Activated CD4-positive, CD25-positive, alpha-beta regulatory T cell treated with anti-CD3 and anti-CD28 coated beads, Interleukin-2, amount 50 U/mL, for 16 hours (primary cell): ENCODE measurements around the gene STK32C.

ENCODE experiments used
- DNase-seq: peaks from one replicate; pipeline ENCODE4 v3.0.0-alpha.2; 2020; ENCODE audit warnings: low read depth, low spot score

STK32C gene

GRCh38 chr10:132212816-132213215 lies 94.9 kb downstream of the STK32C start:
- DNase-seq = no peak

GRCh38 chr10:132211246-132211645 lies 96.5 kb downstream of the STK32C start:
- no peak for DNase-seq

GRCh38 chr10:132210766-132211165 lies 97.0 kb downstream of the STK32C start:
- no peak for DNase-seq

- DNase-seq = no peak
Observed at GRCh38 chr10:132209978-132210530, 97.7 kb downstream of the STK32C start.

GRCh38 chr10:132209130-132209529 lies 98.6 kb downstream of the STK32C start:
- DNase-seq = no peak

- no peak for DNase-seq
Observed at GRCh38 chr10:132208462-132209050, 99.2 kb downstream of the STK32C start.

- DNase-seq = no peak
Observed at GRCh38 chr10:132207536-132208461, 100.0 kb downstream of the STK32C start.

GRCh38 chr10:132206806-132207535 lies 100.8 kb downstream of the STK32C start:
- no peak for DNase-seq

GRCh38 chr10:132206377-132206745 lies 101.4 kb downstream of the STK32C start:
- DNase-seq = no peak

GRCh38 chr10:132205650-132206376 lies 101.9 kb downstream of the STK32C start:
- DNase-seq = no peak

- DNase-seq = no peak
Observed at GRCh38 chr10:132204781-132205473, 102.8 kb downstream of the STK32C start.

- DNase-seq = no peak
Observed at GRCh38 chr10:132204078-132204780, 103.5 kb downstream of the STK32C start.

- DNase-seq = no peak
Observed at GRCh38 chr10:132203256-132204077, 104.3 kb downstream of the STK32C start.

- DNase-seq = no peak
Observed at GRCh38 chr10:132202070-132202970, 105.4 kb downstream of the STK32C start.

GRCh38 chr10:132201111-132201969 lies 106.4 kb downstream of the STK32C start:
- no peak for DNase-seq

- no peak for DNase-seq
Observed at GRCh38 chr10:132200344-132201110, 107.2 kb downstream of the STK32C start.
